Kidney epithelial cell (primary cell): ENCODE measurements around the gene SEMA6B. TPM values are rescaled to one million over a fixed set of nuclear protein-coding genes. Genes with fewer than 3 reads are reported as not detected.

Experiments used
- DNase-seq: peaks from one replicate; pipeline ENCODE4 v3.0.0-alpha.2; 2010; ENCODE audit warnings: low read depth
- H3K27me3 ChIP-seq: 2 replicates; pipeline ENCODE4 v1.6.0; 2011; ENCODE audit warnings: low read length; ENCODE audit not compliant: control insufficient read depth, insufficient read depth
- H3K36me3 ChIP-seq: 2 replicates; pipeline ENCODE4 v1.5.1; 2011; ENCODE audit warnings: low read length; ENCODE audit not compliant: control insufficient read depth, insufficient read depth
- H3K4me3 ChIP-seq: 2 replicates; pipeline ENCODE4 v1.5.1; 2011; ENCODE audit warnings: low read depth, mild to moderate bottlenecking, control low read depth, low read length
- total RNA-seq: library from RNA; depleted of rRNA; stranded (reverse); fragments of >200 nt; gene quantifications from 2 replicates; pipeline ENCODE4 v1.2.3, GENCODE V29; 2015
- TF ChIP-seq, protein P1 (sequence below): IDR thresholded peaks from 2 replicates; pipeline ENCODE4 v1.5.1; 2011; ENCODE audit warnings: mild to moderate bottlenecking, moderate library complexity, low read length, control low read depth, inconsistent platforms; ENCODE audit not compliant: insufficient read depth, poor library complexity, severe bottlenecking

Gene SEMA6B
- total RNA-seq, 1 donor from 2014 or later = 0.13 TPM

- Histone ChIP-seq H3K27me3 (peaks cover 32% of the 10 kb centered on the region), H3K36me3 (no peaks in the 10 kb centered on the region), H3K4me3 (no peak overlapping the region)
- no peak for DNase-seq
- TF ChIP-seq, protein P1, sequence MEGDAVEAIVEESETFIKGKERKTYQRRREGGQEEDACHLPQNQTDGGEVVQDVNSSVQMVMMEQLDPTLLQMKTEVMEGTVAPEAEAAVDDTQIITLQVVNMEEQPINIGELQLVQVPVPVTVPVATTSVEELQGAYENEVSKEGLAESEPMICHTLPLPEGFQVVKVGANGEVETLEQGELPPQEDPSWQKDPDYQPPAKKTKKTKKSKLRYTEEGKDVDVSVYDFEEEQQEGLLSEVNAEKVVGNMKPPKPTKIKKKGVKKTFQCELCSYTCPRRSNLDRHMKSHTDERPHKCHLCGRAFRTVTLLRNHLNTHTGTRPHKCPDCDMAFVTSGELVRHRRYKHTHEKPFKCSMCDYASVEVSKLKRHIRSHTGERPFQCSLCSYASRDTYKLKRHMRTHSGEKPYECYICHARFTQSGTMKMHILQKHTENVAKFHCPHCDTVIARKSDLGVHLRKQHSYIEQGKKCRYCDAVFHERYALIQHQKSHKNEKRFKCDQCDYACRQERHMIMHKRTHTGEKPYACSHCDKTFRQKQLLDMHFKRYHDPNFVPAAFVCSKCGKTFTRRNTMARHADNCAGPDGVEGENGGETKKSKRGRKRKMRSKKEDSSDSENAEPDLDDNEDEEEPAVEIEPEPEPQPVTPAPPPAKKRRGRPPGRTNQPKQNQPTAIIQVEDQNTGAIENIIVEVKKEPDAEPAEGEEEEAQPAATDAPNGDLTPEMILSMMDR = no peak
Measured at GRCh38 chr19:4586245-4586644, 26.8 kb upstream of the SEMA6B start.

DNA sequence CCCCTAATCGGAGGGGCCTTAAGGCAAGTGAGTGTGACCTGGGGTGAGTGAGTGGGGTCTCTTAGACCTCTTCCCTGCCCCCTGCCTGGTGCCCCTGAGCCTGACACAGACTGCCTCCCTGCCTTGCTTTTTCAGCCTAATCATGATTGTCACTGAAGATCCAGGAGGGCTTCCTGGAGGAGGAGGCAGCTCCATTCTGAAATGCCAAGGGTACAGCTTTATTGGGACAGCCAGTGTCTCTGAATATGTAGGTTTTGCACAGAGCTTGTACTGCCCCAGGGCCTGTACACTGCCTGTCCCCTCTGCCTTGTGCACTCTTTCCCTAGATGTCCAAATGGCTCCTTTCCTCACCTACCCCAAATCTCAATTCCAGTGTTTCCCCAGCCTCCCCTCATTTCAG lies 26.1 kb upstream of the SEMA6B start:
- H3K36me3 ChIP-seq = no peaks in the 10 kb centered on the region
- peaks cover 38% of the 10 kb centered on the region for H3K27me3 ChIP-seq
- no peak overlapping the region for H3K4me3 ChIP-seq
- TF ChIP-seq, protein P1 = no peak
- no peak for DNase-seq

DNA sequence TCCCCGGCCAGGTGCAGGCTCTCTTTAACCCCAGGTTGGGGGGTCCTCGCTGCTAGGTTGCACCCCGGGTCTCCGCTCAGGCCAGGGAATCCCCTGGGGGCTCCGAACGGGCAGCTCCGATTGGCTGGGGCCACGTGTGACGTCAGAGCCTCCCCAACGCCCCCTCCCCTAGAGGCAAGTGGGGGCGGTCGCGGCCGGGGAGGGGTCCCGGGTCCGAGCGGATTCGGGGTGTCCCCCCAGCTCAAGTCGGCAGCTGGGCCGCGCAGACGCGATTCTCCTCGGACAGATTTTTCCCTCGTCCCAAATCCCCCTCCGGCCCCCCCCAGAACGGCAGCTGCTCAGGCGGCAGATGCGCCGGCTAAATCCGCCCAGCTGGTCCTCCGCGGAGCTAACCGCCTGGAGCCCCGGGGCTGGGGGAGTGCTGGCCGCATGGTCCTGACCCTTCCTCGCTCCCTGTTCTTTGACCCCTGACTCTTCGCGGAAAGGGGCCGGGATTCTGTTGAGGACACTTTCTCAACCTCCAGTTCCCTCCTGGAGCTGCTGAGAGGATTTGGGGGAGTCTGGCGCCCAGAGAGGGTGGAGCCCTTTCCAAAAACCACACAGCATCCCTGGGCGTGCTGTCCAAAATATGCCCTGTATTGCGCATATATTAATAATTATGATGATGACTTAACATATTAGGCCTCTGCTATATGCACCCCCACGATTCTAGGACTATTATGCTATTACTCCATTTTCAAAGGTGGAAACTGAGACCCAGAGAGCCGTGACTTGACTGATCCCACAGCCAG lies 25.4 kb upstream of the SEMA6B start:
- Histone ChIP-seq H3K27me3 (peaks cover 45% of the 10 kb centered on the region), H3K4me3 (peak overlapping the region; percentile 42), H3K36me3 (no peaks in the 10 kb centered on the region)
- no peak for DNase-seq
- TF ChIP-seq, protein P1 = no peak

DNA sequence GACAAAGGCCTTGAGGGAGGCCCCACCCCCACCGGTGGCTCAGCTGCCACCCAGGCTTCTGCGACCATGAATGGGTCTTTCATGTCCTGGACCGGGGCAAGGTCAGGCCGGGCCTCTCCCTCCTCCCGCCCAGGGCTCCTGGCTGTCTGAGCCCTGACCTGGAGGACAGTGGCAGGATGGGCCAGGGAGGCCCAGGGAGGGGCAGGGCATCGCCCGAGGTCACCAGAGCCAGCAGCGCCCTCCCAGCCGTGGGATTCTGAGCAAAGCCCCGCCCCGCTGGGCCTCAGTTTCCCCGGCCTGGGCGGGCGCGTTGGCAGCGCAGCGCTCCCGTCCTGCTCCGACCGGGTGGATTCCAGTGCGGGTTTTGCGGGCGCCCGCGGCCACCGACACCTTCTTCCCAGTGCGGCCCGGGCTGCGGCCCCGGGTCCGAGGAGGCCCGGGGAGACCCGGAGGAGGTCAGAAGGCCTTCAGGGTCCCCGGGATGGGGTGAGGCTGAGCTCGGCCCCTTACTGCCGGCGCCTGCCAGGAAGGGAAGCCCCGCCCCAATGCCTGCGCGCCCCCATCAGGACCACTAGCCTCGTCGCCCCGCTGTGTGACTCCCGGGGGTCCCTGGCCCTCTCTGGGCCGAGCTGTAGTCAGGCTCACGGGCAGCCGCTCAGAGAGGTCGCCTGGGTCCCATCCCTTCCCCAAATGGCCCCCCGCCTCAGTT lies 24.6 kb upstream of the SEMA6B start:
- peaks cover 52% of the 10 kb centered on the region for H3K27me3 ChIP-seq

DNA sequence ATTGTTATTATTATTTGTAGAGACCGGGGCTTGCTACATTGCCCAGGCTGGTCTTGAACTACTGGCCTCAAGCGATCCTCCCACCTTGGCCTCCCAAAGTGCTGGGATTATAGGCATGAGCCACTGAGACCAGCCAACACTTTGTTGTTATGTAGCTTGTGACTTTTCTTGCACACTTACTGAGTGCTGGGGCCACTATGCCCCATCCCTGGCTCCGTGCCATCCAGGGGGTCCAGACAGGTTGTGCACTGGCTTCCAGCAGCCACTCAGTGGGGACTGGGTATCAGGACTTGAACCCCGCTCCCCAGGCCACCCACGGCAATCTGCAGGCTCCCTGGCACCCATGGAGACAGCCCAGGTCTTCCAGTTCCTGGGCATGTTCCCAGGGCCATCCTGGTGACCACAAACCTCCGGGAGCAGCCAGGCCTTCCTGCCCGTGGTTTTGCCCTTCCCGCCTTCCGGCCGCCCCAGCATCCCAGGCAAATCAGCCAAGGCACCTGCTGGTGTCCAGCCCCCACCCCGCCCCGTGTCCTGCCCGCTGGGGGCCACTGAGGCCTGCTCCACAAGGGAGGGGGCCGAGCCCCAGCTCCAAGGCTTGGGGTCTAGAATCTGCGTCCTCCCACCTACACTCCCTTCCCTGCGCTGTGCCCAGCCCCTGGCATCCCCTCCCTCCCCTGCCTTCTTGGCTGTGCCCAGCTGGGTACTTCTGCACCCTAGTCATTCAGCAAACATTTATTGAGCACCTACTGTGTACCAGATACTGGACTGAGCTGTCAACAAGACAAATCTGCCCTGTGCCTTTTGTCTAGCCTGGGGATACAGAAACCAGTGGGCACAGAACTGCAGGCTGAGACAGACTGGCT lies 23.7 kb upstream of the SEMA6B start:
- Histone ChIP-seq H3K36me3 (no peaks in the 10 kb centered on the region), H3K27me3 (peaks cover 57% of the 10 kb centered on the region), H3K4me3 (no peak overlapping the region)
- no peak for DNase-seq
- TF ChIP-seq, protein P1 = no peak

More for the DNA sequence above, 24.6 kb upstream of the SEMA6B start:
- Histone ChIP-seq H3K4me3 (peak overlapping the region; percentile 42), H3K36me3 (no peaks in the 10 kb centered on the region)
- TF ChIP-seq, protein P1 = no peak
- no peak for DNase-seq
